A549 (cell line): ENCODE measurements around the gene ZNF397.

ENCODE experiments used
- HDAC2 ChIP-seq: fragments of 200-600 bp; sonication (generic); IDR thresholded peaks from 2 replicates; pipeline ENCODE4 v1.6.1; 2016
- JUNB ChIP-seq: fragments of >200 bp; sonication (Bioruptor Twin); formaldehyde crosslinking; IDR thresholded peaks from 2 replicates; pipeline ENCODE4 v1.6.1; 2016
- KDM1A ChIP-seq: fragments of 200-600 bp; sonication (generic); IDR thresholded peaks from 2 replicates; pipeline ENCODE4 v1.6.1; 2016; ENCODE audit warnings: low read depth, mild to moderate bottlenecking
- USF2 ChIP-seq: fragments of 450-650 bp; IDR thresholded peaks from 2 replicates; pipeline ENCODE4 v1.6.1; 2014; ENCODE audit warnings: antibody characterized with exemption
- TF ChIP-seq, protein P1 (sequence below): fragments of >200 bp; sonication (Bioruptor Twin); formaldehyde crosslinking; IDR thresholded peaks from 3 replicates; pipeline ENCODE4 v1.5.1; 2016

GRCh38 chr18:35282353-35282752, 41.5 kb downstream of the ZNF397 start:
- TF ChIP-seq, protein P1, sequence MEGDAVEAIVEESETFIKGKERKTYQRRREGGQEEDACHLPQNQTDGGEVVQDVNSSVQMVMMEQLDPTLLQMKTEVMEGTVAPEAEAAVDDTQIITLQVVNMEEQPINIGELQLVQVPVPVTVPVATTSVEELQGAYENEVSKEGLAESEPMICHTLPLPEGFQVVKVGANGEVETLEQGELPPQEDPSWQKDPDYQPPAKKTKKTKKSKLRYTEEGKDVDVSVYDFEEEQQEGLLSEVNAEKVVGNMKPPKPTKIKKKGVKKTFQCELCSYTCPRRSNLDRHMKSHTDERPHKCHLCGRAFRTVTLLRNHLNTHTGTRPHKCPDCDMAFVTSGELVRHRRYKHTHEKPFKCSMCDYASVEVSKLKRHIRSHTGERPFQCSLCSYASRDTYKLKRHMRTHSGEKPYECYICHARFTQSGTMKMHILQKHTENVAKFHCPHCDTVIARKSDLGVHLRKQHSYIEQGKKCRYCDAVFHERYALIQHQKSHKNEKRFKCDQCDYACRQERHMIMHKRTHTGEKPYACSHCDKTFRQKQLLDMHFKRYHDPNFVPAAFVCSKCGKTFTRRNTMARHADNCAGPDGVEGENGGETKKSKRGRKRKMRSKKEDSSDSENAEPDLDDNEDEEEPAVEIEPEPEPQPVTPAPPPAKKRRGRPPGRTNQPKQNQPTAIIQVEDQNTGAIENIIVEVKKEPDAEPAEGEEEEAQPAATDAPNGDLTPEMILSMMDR = no peak
- TF ChIP-seq USF2 (no peak), JUNB (no peak), HDAC2 (no peak), KDM1A (no peak)
